ENCODE results near the gene NYNRIN.

- TF ChIP-seq CTCF (IDR thresholded peaks at IDR 0.05) (no peak), POLR2A (IDR thresholded peaks at IDR 0.05; ENCODE audit: low read depth) (no peak), POLR2AphosphoS5 (IDR thresholded peaks at IDR 0.05) (no peak), EP300 (IDR thresholded peaks at IDR 0.05) (no peak)
Measured at GRCh38 chr14:24434676-24435075, 35.9 kb downstream of the NYNRIN start.

Measured in esophagus muscularis mucosa (tissue), 4 donors.